ENCODE measurements around the gene MTREX. TPM values are rescaled to one million over a fixed set of nuclear protein-coding genes. Genes with fewer than 3 reads are reported as not detected.

The MTREX gene
- total RNA-seq, 1 donor from 2014 or later: 68.7 TPM

GRCh38 chr5:55429613-55430253, 121.9 kb downstream of the MTREX start:
- Histone ChIP-seq H3K4me2 (ENCODE audit: low read length) (no peak overlapping the region), H3K79me2 (ENCODE audit: insufficient read depth, low read length) (peaks cover 5% of the 10 kb centered on the region), H3K27me3 (ENCODE audit: insufficient read depth, low read length) (no peaks in the 10 kb centered on the region), H3K27ac (ENCODE audit: low read depth, low read length) (no peak overlapping the region), H3K4me1 (ENCODE audit: insufficient read depth, low read length) (peaks cover 4% of the 10 kb centered on the region), H2AFZ (ENCODE audit: low read depth, low read length) (no peak overlapping the region), H4K20me1 (ENCODE audit: insufficient read depth, low read length) (peaks cover 17% of the 10 kb centered on the region), H3K36me3 (ENCODE audit: insufficient read depth, low read length) (peaks cover 10% of the 10 kb centered on the region), H3K9me3 (ENCODE audit: insufficient read depth, low read depth, low read length) (peaks cover 5% of the 10 kb centered on the region), H3K4me3 (ENCODE audit: insufficient read depth, low read depth, low read length) (no peak overlapping the region), H3K9ac (ENCODE audit: low read length) (no peak overlapping the region)
- no peaks in the 10 kb centered on the region for H3K27me3 Mint-ChIP-seq (ENCODE audit: low read depth, unreplicated experiment)
- peaks cover 30% of the 10 kb centered on the region for H3K36me3 Mint-ChIP-seq (ENCODE audit: low read depth, unreplicated experiment)
- H3K9me3 Mint-ChIP-seq (ENCODE audit: unreplicated experiment): no peaks in the 10 kb centered on the region
- no peak overlapping the region for H3K27ac Mint-ChIP-seq (ENCODE audit: unreplicated experiment)
- no peak for FAIRE-seq
- no peak overlapping the region for H3K4me3 Mint-ChIP-seq (ENCODE audit: unreplicated experiment)
- peaks cover 15% of the 10 kb centered on the region for H3K4me1 Mint-ChIP-seq (ENCODE audit: low read depth, unreplicated experiment)
- DNase-seq (ENCODE audit: low read depth): no peak
- TF ChIP-seq CTCF (IDR thresholded peaks at IDR 0.05; ENCODE audit: insufficient read depth, low read depth, low read length) (no peak), EZH2 (IDR thresholded peaks at IDR 0.05; ENCODE audit: insufficient read depth, low read length) (no peak)

- FAIRE-seq: no peak
- no peak overlapping the region for H3K9ac ChIP-seq (ENCODE audit: low read length)
- peaks cover 15% of the 10 kb centered on the region for H3K4me1 Mint-ChIP-seq (ENCODE audit: low read depth, unreplicated experiment)
These were observed 124.8 kb downstream of the MTREX start for GRCh38 chr5:55432549-55432948.

More at GRCh38 chr5:55432549-55432948, 124.8 kb downstream of the MTREX start:
- peaks cover 5% of the 10 kb centered on the region for H3K79me2 ChIP-seq (ENCODE audit: insufficient read depth, low read length)
- TF ChIP-seq CTCF (IDR thresholded peaks at IDR 0.05; ENCODE audit: insufficient read depth, low read depth, low read length) (no peak), EZH2 (IDR thresholded peaks at IDR 0.05; ENCODE audit: insufficient read depth, low read length) (no peak)
- no peak overlapping the region for H3K27ac ChIP-seq (ENCODE audit: low read depth, low read length)
- H3K36me3 ChIP-seq (ENCODE audit: insufficient read depth, low read length): peaks cover 5% of the 10 kb centered on the region
- H3K9me3 Mint-ChIP-seq (ENCODE audit: unreplicated experiment): peaks cover 3% of the 10 kb centered on the region
- no peak overlapping the region for H2AFZ ChIP-seq (ENCODE audit: low read depth, low read length)
- peaks cover 8% of the 10 kb centered on the region for H3K4me1 ChIP-seq (ENCODE audit: insufficient read depth, low read length)
- no peak for DNase-seq (ENCODE audit: low read depth)
- no peak overlapping the region for H3K27ac Mint-ChIP-seq (ENCODE audit: unreplicated experiment)
- H4K20me1 ChIP-seq (ENCODE audit: insufficient read depth, low read length): peaks cover 13% of the 10 kb centered on the region
- no peak overlapping the region for H3K4me3 Mint-ChIP-seq (ENCODE audit: unreplicated experiment)
- no peak overlapping the region for H3K4me2 ChIP-seq (ENCODE audit: low read length)
- no peaks in the 10 kb centered on the region for H3K27me3 ChIP-seq (ENCODE audit: insufficient read depth, low read length)
- H3K27me3 Mint-ChIP-seq (ENCODE audit: low read depth, unreplicated experiment): no peaks in the 10 kb centered on the region
- peaks cover 5% of the 10 kb centered on the region for H3K9me3 ChIP-seq (ENCODE audit: insufficient read depth, low read depth, low read length)
- H3K4me3 ChIP-seq (ENCODE audit: insufficient read depth, low read depth, low read length): no peak overlapping the region
- H3K36me3 Mint-ChIP-seq (ENCODE audit: low read depth, unreplicated experiment): peaks cover 42% of the 10 kb centered on the region
